ENCODE results near the gene LTA4H. TPM values are rescaled to one million over a fixed set of nuclear protein-coding genes. Genes with fewer than 3 reads are reported as not detected.

Gene LTA4H
- total RNA-seq, 2 donors from 2014 or later: 112 to 141 TPM

DNA sequence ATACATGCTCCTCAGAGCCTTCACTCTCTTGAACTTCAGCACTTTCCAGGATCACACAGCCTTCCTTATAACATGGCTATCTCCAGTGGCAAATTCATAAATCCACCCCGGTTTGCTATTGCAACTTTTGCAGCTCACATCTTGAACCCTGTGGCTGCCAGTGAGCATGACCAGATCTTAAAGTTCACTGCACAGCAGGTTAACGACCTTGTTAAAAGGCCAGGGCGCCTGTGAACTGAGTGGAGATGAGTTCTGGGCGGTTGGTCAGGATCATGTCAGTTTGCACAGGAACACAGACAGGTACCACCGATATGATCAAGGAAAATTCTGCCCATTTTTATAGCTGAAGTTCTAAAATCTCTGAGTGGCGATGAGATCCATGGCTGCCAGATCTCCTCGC lies 24.7 kb upstream of the LTA4H start:
- H3K4me3 Mint-ChIP-seq: no peak overlapping the region
- WGBS, 2 experiments (ENCODE audit: insufficient coverage in 1 of 2, insufficient read length in 1 of 2): 83 to 84% methylated on average over 7 of the region's 7 CpGs
- Histone ChIP-seq H3K4me3 (ENCODE audit: low read length) (no peak overlapping the region), H3K9ac (ENCODE audit: extremely low read depth, low read length, poor library complexity, severe bottlenecking) (no peak overlapping the region), H3K36me3 (ENCODE audit: control insufficient read depth, insufficient read depth, low read length) (no peaks in the 10 kb centered on the region), H3K27me3 (ENCODE audit: control insufficient read depth, insufficient read depth, low read length, poor library complexity, severe bottlenecking) (no peaks in the 10 kb centered on the region), H3K4me1 (ENCODE audit: control insufficient read depth, insufficient read depth, low read length) (no peaks in the 10 kb centered on the region), H3K27ac (ENCODE audit: low read depth, low read length) (no peak overlapping the region), H3K9me3 (ENCODE audit: control insufficient read depth, low read length) (peaks cover 10% of the 10 kb centered on the region)
- H3K4me1 Mint-ChIP-seq: no peaks in the 10 kb centered on the region
- H3K27ac Mint-ChIP-seq: no peak overlapping the region
- TF ChIP-seq, protein P1, sequence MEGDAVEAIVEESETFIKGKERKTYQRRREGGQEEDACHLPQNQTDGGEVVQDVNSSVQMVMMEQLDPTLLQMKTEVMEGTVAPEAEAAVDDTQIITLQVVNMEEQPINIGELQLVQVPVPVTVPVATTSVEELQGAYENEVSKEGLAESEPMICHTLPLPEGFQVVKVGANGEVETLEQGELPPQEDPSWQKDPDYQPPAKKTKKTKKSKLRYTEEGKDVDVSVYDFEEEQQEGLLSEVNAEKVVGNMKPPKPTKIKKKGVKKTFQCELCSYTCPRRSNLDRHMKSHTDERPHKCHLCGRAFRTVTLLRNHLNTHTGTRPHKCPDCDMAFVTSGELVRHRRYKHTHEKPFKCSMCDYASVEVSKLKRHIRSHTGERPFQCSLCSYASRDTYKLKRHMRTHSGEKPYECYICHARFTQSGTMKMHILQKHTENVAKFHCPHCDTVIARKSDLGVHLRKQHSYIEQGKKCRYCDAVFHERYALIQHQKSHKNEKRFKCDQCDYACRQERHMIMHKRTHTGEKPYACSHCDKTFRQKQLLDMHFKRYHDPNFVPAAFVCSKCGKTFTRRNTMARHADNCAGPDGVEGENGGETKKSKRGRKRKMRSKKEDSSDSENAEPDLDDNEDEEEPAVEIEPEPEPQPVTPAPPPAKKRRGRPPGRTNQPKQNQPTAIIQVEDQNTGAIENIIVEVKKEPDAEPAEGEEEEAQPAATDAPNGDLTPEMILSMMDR (conservative IDR thresholded peaks at IDR 0.05): no peak
- peaks cover 8% of the 10 kb centered on the region for H3K9me3 Mint-ChIP-seq
- no peaks in the 10 kb centered on the region for H3K36me3 Mint-ChIP-seq (ENCODE audit: low read depth)
- no peaks in the 10 kb centered on the region for H3K27me3 Mint-ChIP-seq (ENCODE audit: insufficient read depth)
- no peak for DNase-seq

DNA sequence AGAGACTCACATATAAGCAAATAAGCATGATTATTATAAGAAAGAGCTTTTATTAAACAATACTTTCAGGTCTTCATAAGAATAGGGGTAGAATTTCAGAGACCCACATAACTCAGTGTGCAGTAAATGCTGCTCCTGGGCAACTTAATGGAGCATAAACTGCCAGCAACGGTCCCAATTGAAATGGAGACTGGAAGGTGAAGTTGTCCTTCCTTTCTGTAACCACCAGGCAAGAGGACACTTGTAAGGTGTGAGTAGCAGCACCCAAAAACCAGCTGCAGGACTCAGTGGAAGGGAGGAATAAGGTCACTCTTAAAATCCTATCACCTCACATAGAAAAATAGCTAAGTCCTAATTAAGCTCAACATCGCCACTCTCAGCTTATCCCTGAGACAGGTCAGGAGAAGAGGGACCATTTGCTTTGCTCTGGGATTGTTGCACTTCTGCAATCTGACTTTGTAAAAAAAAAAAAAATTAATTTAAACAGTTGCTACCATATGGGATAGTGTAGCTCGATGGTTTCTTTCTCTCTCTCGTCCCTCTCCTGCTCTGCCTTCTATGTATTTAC lies 22.7 kb upstream of the LTA4H start:
- 87 to 100% methylated on average over 1 to 4 of the region's 4 CpGs for WGBS, 2 experiments (ENCODE audit: insufficient coverage in 1 of 2, insufficient read length in 1 of 2)
- no peak overlapping the region for H3K4me3 Mint-ChIP-seq
- H3K27me3 Mint-ChIP-seq (ENCODE audit: insufficient read depth): no peaks in the 10 kb centered on the region
- H3K9me3 Mint-ChIP-seq: peaks cover 18% of the 10 kb centered on the region
- no peaks in the 10 kb centered on the region for H3K27me3 ChIP-seq (ENCODE audit: control insufficient read depth, insufficient read depth, low read length, poor library complexity, severe bottlenecking)
- H3K4me1 Mint-ChIP-seq: no peaks in the 10 kb centered on the region
- no peaks in the 10 kb centered on the region for H3K4me1 ChIP-seq (ENCODE audit: control insufficient read depth, insufficient read depth, low read length)
- TF ChIP-seq, protein P1 (conservative IDR thresholded peaks at IDR 0.05): peak; percentile 20
- peaks cover 14% of the 10 kb centered on the region for H3K9me3 ChIP-seq (ENCODE audit: control insufficient read depth, low read length)
- H3K4me3 ChIP-seq (ENCODE audit: low read length): no peak overlapping the region
- H3K36me3 Mint-ChIP-seq (ENCODE audit: low read depth): no peaks in the 10 kb centered on the region
- H3K27ac ChIP-seq (ENCODE audit: low read depth, low read length): no peak overlapping the region
- DNase-seq: no peak
- no peaks in the 10 kb centered on the region for H3K36me3 ChIP-seq (ENCODE audit: control insufficient read depth, insufficient read depth, low read length)
- no peak overlapping the region for H3K27ac Mint-ChIP-seq
- no peak overlapping the region for H3K9ac ChIP-seq (ENCODE audit: extremely low read depth, low read length, poor library complexity, severe bottlenecking)

DNA sequence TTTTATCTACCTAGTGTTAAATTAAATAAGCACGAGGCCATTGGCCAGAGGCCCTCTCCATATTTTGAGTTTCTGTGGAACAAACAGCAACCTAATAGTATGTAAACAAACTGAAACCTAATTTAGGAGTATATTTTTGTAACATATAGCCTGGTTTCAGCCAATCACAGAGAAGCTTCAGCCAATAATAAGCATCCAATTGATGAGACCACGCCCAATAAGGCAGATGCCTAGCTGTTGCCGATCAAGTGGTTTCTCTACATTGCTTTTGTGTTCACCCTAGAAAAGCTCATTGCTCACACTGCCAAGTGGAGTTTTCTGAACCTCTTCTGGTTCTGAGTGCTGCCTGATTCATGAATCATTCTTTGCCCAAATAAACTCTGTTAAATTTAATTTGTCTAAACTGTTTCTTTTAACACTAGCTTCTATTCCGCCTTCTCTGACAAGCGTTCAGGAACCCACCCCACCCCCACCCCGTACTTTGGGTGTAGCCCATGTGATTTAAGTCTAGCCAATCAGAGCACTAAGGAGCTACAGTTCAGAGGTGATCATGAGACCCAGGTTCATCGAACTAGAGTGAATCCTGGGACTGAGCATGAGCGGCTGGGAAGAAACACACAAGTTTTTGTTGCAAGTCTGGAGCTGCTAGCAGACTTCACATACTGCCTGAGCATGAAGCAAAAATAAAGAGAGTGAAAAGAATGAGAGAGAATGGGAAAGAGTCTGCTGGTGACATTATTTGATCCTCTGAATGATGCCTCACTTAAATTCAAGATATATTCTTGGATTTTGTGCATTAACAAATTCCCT lies 21.5 kb upstream of the LTA4H start:
- DNase-seq: no peak
- H3K27ac ChIP-seq (ENCODE audit: low read depth, low read length): no peak overlapping the region
- H3K36me3 ChIP-seq (ENCODE audit: control insufficient read depth, insufficient read depth, low read length): no peaks in the 10 kb centered on the region
- 93 to 97% methylated on average over 6 to 8 of the region's 8 CpGs for WGBS, 2 experiments (ENCODE audit: insufficient coverage in 1 of 2, insufficient read length in 1 of 2)
- Mint-ChIP-seq H3K4me3 (no peak overlapping the region), H3K27ac (no peak overlapping the region), H3K4me1 (no peaks in the 10 kb centered on the region), H3K27me3 (ENCODE audit: insufficient read depth) (peaks cover 2% of the 10 kb centered on the region), H3K9me3 (peaks cover 25% of the 10 kb centered on the region), H3K36me3 (ENCODE audit: low read depth) (no peaks in the 10 kb centered on the region)
- peaks cover 15% of the 10 kb centered on the region for H3K9me3 ChIP-seq (ENCODE audit: control insufficient read depth, low read length)
- TF ChIP-seq, protein P1 (conservative IDR thresholded peaks at IDR 0.05): no peak
- H3K27me3 ChIP-seq (ENCODE audit: control insufficient read depth, insufficient read depth, low read length, poor library complexity, severe bottlenecking): no peaks in the 10 kb centered on the region
- H3K9ac ChIP-seq (ENCODE audit: extremely low read depth, low read length, poor library complexity, severe bottlenecking): no peak overlapping the region
- H3K4me3 ChIP-seq (ENCODE audit: low read length): no peak overlapping the region
- H3K4me1 ChIP-seq (ENCODE audit: control insufficient read depth, insufficient read depth, low read length): no peaks in the 10 kb centered on the region
